IPS-20b (cell line): Measurements from ENCODE around the gene NME4.

ENCODE experiments used
- H3K27ac ChIP-seq: one replicate; pipeline ENCODE4 v1.5.1; 2013; ENCODE audit warnings: low read length
- H3K27me3 ChIP-seq: 2 replicates; pipeline ENCODE4 v1.6.1; 2013; ENCODE audit warnings: mild to moderate bottlenecking, low read length, inconsistent platforms; ENCODE audit not compliant: insufficient read depth
- H3K36me3 ChIP-seq: 2 replicates; pipeline ENCODE4 v1.6.1; 2013; ENCODE audit warnings: low read depth, mild to moderate bottlenecking, inconsistent platforms, low read length, moderate library complexity; ENCODE audit not compliant: insufficient read depth
- H3K4me1 ChIP-seq: 2 replicates; pipeline ENCODE4 v1.6.1; 2013; ENCODE audit warnings: mild to moderate bottlenecking, control low read depth, inconsistent platforms, low read length, moderate library complexity; ENCODE audit not compliant: insufficient read depth
- H3K4me3 ChIP-seq: 2 replicates; pipeline ENCODE4 v1.5.1; 2013; ENCODE audit warnings: mild to moderate bottlenecking, low read length, inconsistent platforms
- H3K9ac ChIP-seq: 2 replicates; pipeline ENCODE4 v1.6.1; 2013; ENCODE audit warnings: low read depth, mild to moderate bottlenecking, inconsistent platforms, low read length, moderate library complexity
- H3K9me3 ChIP-seq: 2 replicates; pipeline ENCODE4 v1.6.1; 2013; ENCODE audit warnings: mild to moderate bottlenecking, low read depth, low read length, inconsistent platforms; ENCODE audit not compliant: insufficient read depth

The NME4 gene

GRCh38 chr16:426906-427249 is 29.9 kb downstream of the NME4 start:
- Histone ChIP-seq H3K9me3 (no peaks in the 10 kb centered on the region), H3K9ac (peak overlapping the region; percentile 65; the same call in 1 of the 2 replicates), H3K27ac (no peak overlapping the region), H3K36me3 (peaks cover 6% of the 10 kb centered on the region; the same call in 1 of the 2 replicates), H3K4me3 (peak overlapping the region; percentile 74), H3K4me1 (no peaks in the 10 kb centered on the region; the same call in 1 of the 2 replicates), H3K27me3 (peaks cover 42% of the 10 kb centered on the region)

- Histone ChIP-seq H3K9me3 (no peaks in the 10 kb centered on the region), H3K27me3 (peaks cover 42% of the 10 kb centered on the region), H3K9ac (peak overlapping the region; percentile 65; the same call in 1 of the 2 replicates), H3K36me3 (peaks cover 6% of the 10 kb centered on the region; the same call in 1 of the 2 replicates), H3K27ac (no peak overlapping the region), H3K4me3 (peak overlapping the region; percentile 74), H3K4me1 (no peaks in the 10 kb centered on the region; the same call in 1 of the 2 replicates)
Measured at GRCh38 chr16:427250-427649, 30.3 kb downstream of the NME4 start.

DNA sequence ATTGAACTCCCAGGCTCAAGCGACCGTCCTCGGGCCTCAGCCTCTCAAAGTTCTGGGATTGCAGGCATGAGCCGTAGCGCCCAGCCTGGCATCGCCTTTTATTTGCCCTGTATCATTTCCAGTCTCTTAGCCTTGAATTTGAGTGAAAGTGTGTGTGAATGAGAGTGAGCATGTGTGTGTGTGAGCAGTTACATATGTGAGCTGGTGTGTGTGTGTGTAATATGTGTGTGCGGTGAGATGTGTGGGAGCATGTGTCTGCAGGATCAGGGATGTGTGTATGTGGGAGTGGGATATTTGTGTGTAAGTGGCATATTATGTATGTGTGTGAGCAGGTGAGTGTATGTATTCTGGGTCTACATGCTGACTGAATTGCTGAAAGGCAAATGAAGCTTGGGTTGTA is 33.9 kb downstream of the NME4 start:
- no peaks in the 10 kb centered on the region; the same call in 1 of the 2 replicates for H3K4me1 ChIP-seq
- no peak overlapping the region for H3K27ac ChIP-seq
- no peak overlapping the region for H3K9ac ChIP-seq
- H3K36me3 ChIP-seq = peaks cover 6% of the 10 kb centered on the region; the same call in 1 of the 2 replicates
- peaks cover 14% of the 10 kb centered on the region for H3K27me3 ChIP-seq
- no peaks in the 10 kb centered on the region for H3K9me3 ChIP-seq
- H3K4me3 ChIP-seq = no peak overlapping the region

GRCh38 chr16:440627-441026 is 43.6 kb downstream of the NME4 start:
- Histone ChIP-seq H3K9ac (no peak overlapping the region), H3K9me3 (no peaks in the 10 kb centered on the region), H3K27ac (no peak overlapping the region), H3K27me3 (no peaks in the 10 kb centered on the region), H3K4me3 (no peak overlapping the region), H3K4me1 (no peaks in the 10 kb centered on the region), H3K36me3 (no peaks in the 10 kb centered on the region; the same call in 1 of the 2 replicates)

DNA sequence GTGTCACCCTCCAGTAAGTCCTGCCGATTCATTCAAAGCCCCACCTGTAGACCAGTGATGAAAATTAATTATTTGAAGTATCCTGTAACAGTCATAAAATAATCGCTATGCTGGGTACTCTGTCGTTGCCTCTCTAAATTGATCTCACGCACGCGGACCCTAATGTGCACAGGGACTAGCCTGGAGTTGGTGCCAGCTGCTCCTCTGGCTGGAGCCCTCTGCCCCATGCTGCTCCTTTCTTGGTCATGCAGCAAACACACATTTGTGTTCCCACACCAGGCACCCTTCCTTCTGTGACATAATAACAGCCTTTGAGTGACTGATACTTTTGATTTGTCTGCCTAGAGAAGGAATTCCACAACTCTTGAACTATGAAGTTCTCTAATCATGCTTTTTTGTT is 44.4 kb downstream of the NME4 start:
- Histone ChIP-seq H3K36me3 (no peaks in the 10 kb centered on the region; the same call in 1 of the 2 replicates), H3K9ac (no peak overlapping the region), H3K4me3 (no peak overlapping the region), H3K27me3 (no peaks in the 10 kb centered on the region), H3K27ac (no peak overlapping the region), H3K9me3 (no peaks in the 10 kb centered on the region), H3K4me1 (no peaks in the 10 kb centered on the region)

- Histone ChIP-seq H3K36me3 (no peaks in the 10 kb centered on the region; the same call in 1 of the 2 replicates), H3K9ac (no peak overlapping the region), H3K27ac (no peak overlapping the region), H3K27me3 (no peaks in the 10 kb centered on the region), H3K4me1 (no peaks in the 10 kb centered on the region), H3K9me3 (no peaks in the 10 kb centered on the region), H3K4me3 (no peak overlapping the region)
Measured at GRCh38 chr16:442976-443375, 46.0 kb downstream of the NME4 start.

DNA sequence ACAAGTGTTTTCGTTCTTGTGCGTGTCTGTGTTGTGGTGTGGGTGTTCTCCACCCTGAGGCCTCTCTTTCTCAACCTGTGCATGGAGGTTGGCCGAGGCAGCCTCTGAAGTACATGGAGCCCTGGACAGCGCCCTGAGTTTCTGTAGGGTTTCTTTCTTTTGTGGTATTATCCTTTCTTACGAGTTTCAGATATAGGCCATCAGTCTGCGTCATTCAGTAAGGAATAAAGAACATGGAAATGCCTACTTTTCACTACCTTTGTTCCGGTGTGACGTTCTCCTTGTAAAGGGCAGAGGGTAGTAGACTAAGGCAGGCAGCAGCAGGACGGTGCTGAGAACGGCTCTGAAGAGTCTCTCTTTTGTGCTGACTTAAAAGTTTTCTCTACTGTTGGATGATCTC is 47.0 kb downstream of the NME4 start:
- Histone ChIP-seq H3K36me3 (no peaks in the 10 kb centered on the region; the same call in 1 of the 2 replicates), H3K27me3 (no peaks in the 10 kb centered on the region), H3K4me3 (no peak overlapping the region), H3K9ac (no peak overlapping the region), H3K4me1 (no peaks in the 10 kb centered on the region), H3K9me3 (no peaks in the 10 kb centered on the region), H3K27ac (no peak overlapping the region)

- no peaks in the 10 kb centered on the region for H3K36me3 ChIP-seq
- no peaks in the 10 kb centered on the region for H3K27me3 ChIP-seq
- no peak overlapping the region for H3K4me3 ChIP-seq
- H3K9ac ChIP-seq = no peak overlapping the region
- no peak overlapping the region for H3K27ac ChIP-seq
- no peaks in the 10 kb centered on the region for H3K9me3 ChIP-seq
- no peaks in the 10 kb centered on the region for H3K4me1 ChIP-seq
Measured at GRCh38 chr16:445566-445965, 48.6 kb downstream of the NME4 start.
